GM12892 (cell line): ENCODE data around the gene TEX261.

ENCODE experiments used
- POLR2A ChIP-seq: IDR thresholded peaks from 2 replicates; pipeline ENCODE4 v1.6.1; 2011; ENCODE audit warnings: low read depth, low read length, control low read depth
- POLR2AphosphoS5 ChIP-seq: IDR thresholded peaks from 2 replicates; pipeline ENCODE4 v1.6.1; 2011; ENCODE audit warnings: low read depth, low read length, control low read depth

- TF ChIP-seq POLR2A, result no peak
- no peak for TF ChIP-seq POLR2AphosphoS5
Measured at GRCh38 chr2:70985956-70986355, 8.7 kb downstream of the TEX261 start.
